Motor neuron (in vitro differentiated cells): Measurements from ENCODE around the gene IL18R1. TPM values are rescaled to one million over a fixed set of nuclear protein-coding genes. Genes with fewer than 3 reads are reported as not detected.

Experiments used
- ATAC-seq, 8 experiments: fragments of 200-7000 bp; cut with Tn5 transposase; replicated peaks in 6 of 8; 2 replicates each; pipeline ENCODE4 v1.8.0; 2021; ENCODE audit warnings: mild to moderate bottlenecking in 8 of 8, moderate library complexity in 8 of 8
- H3K27ac ChIP-seq, 2 donors: fragments of 250-450 bp; sonication (Bioruptor Pico); 2 replicates each; pipeline ENCODE4 v1.9.0; 2021; ENCODE audit warnings: antibody characterized with exemption in 2 of 2, mild to moderate bottlenecking in 2 of 2, moderate library complexity in 1 of 2
- H3K4me1 ChIP-seq, 2 donors: fragments of 250-450 bp; sonication (Bioruptor Pico); replicated peaks in 1 of 2; 2 replicates each; pipeline ENCODE4 v1.6.1; 2021; ENCODE audit warnings: antibody characterized with exemption in 2 of 2, mild to moderate bottlenecking in 2 of 2, moderate library complexity in 1 of 2
- H3K4me3 ChIP-seq, 5 donors: fragments of 250-450 bp; sonication (Bioruptor Pico); 2 replicates each; pipeline ENCODE4 v1.9.0; 2021; ENCODE audit warnings: antibody characterized with exemption in 5 of 5, mild to moderate bottlenecking in 5 of 5, moderate library complexity in 4 of 5
- WGBS, 10 experiments: fragments of 450-650 bp; shearing (Covaris generic); methylation state at CpG; one replicate each; pipeline ENCODE4 v1.0.0; 2022; 5-methylcytosine and 5-hydroxymethylcytosine counted together
- in situ Hi-C, 9 experiments: fragments of 400-800 bp; cut with MboI; loops; one replicate each; pipeline ENCODE4 v1.15.0; 2021; ENCODE audit warnings: low sequenced_read_pairs in 9 of 9, low pct_unique_long_range_greater_than_20kb in 2 of 9; ENCODE audit not compliant: unreplicated experiment in 9 of 9
- total RNA-seq, 8 experiments: library from RNA; unstranded; fragments of 300-600 nt; gene quantifications; 2 replicates each; pipeline versions ENCODE4 v1.2.3 to v1.2.4, GENCODE V29; 2022

IL18R1 gene
- total RNA-seq, 8 experiments from 2014 or later = 0.17 to 56.7 (median 0.54) TPM

DNA sequence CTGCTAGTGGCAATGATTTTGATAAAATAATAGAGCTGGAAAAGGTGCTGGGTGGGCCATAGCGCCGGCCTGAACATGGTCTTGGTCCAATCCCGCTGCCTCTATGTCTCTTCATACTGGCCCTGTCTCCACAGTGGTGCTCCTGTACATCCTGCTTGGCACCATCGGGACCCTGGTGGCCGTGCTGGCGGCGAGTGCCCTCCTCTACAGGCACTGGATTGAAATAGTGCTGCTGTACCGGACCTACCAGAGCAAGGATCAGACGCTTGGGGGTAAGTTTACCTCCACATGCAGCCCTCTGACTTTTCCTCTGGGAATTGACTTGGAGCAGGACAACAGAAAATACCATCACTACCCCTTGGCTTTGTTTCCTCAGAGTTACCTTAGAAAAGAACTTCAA, 91.3 kb downstream of the IL18R1 start:
- Histone ChIP-seq H3K27ac (no peak overlapping the region), H3K4me1 (no peaks in the 10 kb centered on the region), H3K4me3 (no peak overlapping the region)
- ATAC-seq = no peak
- WGBS, 10 experiments = 92 to 100% (median 96%) methylated on average over 2 to 9 of the region's 9 CpGs; no CpG with 5 or more reads in 6 of the 10 experiments
- in situ Hi-C loops = loop anchor here in 4 of 9 experiments (10.0 to 25.0 kb wide), 5 partner anchors 82 to 560 kb away; no protein-coding TSS in a partner anchor

Other genes starting within 250 kb of the IL18R1 start
- 10 to 100 TPM in 1 of 8 experiments, 1 to 10 TPM in 1, under 1 TPM in 6; 0.05 to 35.4 (median 0.90) TPM for gene IL1R1, start 213.1 kb upstream of the IL18R1 start, total RNA-seq
- under 1 TPM in 3 of 8 experiments, not detected in 5; 0.05 to 0.41 (median 0.14) TPM for gene IL1RL2, start 168.8 kb upstream of the IL18R1 start, total RNA-seq
- gene IL1RL1, start 44.2 kb upstream of the IL18R1 start, total RNA-seq = 1 to 10 TPM in 1 of 8 experiments, under 1 TPM in 3, not detected in 4; 0.08 to 2.0 (median 0.34) TPM
- 1 to 10 TPM in 2 of 8 experiments, under 1 TPM in 2, not detected in 4; 0.20 to 3.6 (median 1.9) TPM for gene IL18RAP, start 67.4 kb downstream of the IL18R1 start, total RNA-seq
- gene SLC9A4, start 117.4 kb downstream of the IL18R1 start, total RNA-seq = 1 to 10 TPM in 3 of 8 experiments, under 1 TPM in 3, not detected in 2; 0.13 to 2.2 (median 1.2) TPM